Fibroblast of villous mesenchyme (primary cell): ENCODE data around the gene NCKAP5. TPM values are rescaled to one million over a fixed set of nuclear protein-coding genes. Genes with fewer than 3 reads are reported as not detected.

Source experiments
- DNase-seq: peaks from one replicate; pipeline ENCODE4 v3.0.0-alpha.2; 2010; ENCODE audit warnings: low read depth
- H3K4me3 ChIP-seq: 2 replicates; pipeline ENCODE4 v1.5.1; 2011; ENCODE audit warnings: low read depth, mild to moderate bottlenecking, low read length
- total RNA-seq: library from RNA; depleted of rRNA; stranded (reverse); fragments of >200 nt; gene quantifications from 2 replicates; pipeline ENCODE4 v1.2.3, GENCODE V29; 2012
- TF ChIP-seq, protein P1 (sequence below): IDR thresholded peaks from 2 replicates; pipeline ENCODE4 v1.5.1; 2012; ENCODE audit warnings: low read depth, mild to moderate bottlenecking, low read length; ENCODE audit not compliant: insufficient read depth

The NCKAP5 gene
- total RNA-seq, 1 donor, result 47.9 TPM

DNA sequence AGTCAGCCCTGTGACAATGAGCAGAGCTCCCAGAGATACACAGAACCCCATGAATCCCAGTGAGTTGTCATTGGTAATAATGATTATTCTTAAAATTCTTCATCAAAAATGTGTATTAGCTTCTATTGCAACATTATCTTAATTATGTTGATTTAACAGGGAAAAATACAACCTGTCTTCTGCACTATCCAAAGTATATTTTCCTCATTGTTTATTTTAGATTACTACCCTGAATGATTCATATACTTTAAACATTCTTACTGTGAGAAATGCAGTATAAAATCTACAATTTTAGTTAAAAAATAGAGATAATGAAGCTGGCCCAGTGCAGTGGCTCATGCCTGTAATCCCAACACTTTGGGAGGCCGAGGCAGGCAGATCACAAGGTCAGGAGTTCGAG lies 773.0 kb downstream of the NCKAP5 start:
- no peak for DNase-seq
- H3K4me3 ChIP-seq, result no peak overlapping the region
- TF ChIP-seq, protein P1, sequence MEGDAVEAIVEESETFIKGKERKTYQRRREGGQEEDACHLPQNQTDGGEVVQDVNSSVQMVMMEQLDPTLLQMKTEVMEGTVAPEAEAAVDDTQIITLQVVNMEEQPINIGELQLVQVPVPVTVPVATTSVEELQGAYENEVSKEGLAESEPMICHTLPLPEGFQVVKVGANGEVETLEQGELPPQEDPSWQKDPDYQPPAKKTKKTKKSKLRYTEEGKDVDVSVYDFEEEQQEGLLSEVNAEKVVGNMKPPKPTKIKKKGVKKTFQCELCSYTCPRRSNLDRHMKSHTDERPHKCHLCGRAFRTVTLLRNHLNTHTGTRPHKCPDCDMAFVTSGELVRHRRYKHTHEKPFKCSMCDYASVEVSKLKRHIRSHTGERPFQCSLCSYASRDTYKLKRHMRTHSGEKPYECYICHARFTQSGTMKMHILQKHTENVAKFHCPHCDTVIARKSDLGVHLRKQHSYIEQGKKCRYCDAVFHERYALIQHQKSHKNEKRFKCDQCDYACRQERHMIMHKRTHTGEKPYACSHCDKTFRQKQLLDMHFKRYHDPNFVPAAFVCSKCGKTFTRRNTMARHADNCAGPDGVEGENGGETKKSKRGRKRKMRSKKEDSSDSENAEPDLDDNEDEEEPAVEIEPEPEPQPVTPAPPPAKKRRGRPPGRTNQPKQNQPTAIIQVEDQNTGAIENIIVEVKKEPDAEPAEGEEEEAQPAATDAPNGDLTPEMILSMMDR, result no peak

GRCh38 chr2:132793532-132793931 lies 774.7 kb downstream of the NCKAP5 start:
- TF ChIP-seq, protein P1, result no peak
- H3K4me3 ChIP-seq, result no peak overlapping the region
- no peak for DNase-seq

- no peak for DNase-seq
- no peak overlapping the region for H3K4me3 ChIP-seq
- TF ChIP-seq, protein P1, result no peak
These were observed 778.0 kb downstream of the NCKAP5 start for GRCh38 chr2:132790207-132790785.

DNA sequence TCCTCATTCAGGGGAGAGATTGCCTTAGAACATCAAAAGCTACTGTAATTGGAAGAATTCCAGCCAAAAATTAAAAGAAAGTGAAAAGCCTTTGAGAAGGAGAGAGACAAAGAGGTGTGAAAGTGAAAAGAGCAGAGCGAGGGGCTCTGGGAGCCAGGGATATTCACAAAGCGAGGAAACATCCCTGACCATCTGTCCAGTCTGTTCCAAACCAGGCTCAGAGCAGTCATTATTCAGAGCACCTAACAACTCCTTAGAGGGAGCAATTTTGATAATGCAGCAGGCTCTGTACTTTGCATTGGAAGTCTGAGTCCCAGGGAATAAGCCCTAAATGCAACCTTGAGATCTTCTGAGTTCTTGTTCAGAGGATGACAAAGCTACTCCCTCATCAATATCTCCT lies 779.2 kb downstream of the NCKAP5 start:
- H3K4me3 ChIP-seq, result no peak overlapping the region
- DNase-seq, result no peak
- TF ChIP-seq, protein P1, result no peak

GRCh38 chr2:132788310-132788838 lies 779.9 kb downstream of the NCKAP5 start:
- no peak overlapping the region for H3K4me3 ChIP-seq
- no peak for DNase-seq
- TF ChIP-seq, protein P1, result no peak

DNA sequence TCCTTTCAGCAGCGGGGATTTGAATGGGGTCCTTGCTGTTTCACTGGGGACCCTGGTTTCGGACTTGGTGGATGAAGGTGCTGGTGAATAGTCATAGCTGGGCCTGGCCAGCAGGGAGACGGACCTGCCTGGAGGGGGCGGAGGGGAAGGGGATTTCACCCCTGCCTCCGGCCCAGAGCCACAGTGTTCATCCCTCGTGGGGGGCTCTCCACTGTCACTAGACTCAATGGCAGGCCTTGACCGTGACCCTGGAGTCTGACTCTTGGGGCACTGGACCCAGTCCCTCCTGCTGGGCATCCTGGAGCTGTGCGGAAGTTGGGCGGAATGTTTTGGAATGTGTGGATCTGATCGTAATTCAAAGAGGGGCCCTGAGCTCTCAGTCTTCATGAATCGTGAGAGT lies 784.4 kb downstream of the NCKAP5 start:
- no peak overlapping the region for H3K4me3 ChIP-seq
- TF ChIP-seq, protein P1, result no peak
- DNase-seq, result no peak
